IMR-90 (cell line): ENCODE measurements around the gene IKZF3.

ENCODE experiments used
- POLR2A ChIP-seq: IDR thresholded peaks from 2 replicates; pipeline ENCODE4 v1.6.1; 2012; ENCODE audit warnings: mild to moderate bottlenecking, low read depth, low read length
- RAD21 ChIP-seq: IDR thresholded peaks from 2 replicates; pipeline ENCODE4 v1.6.1; 2012; ENCODE audit warnings: low read length, improper control_type of control experiment
- RFX5 ChIP-seq: IDR thresholded peaks from 2 replicates; pipeline ENCODE4 v1.8.0; 2012; ENCODE audit warnings: low read depth, mild to moderate bottlenecking, low read length, moderate library complexity
- TF ChIP-seq, protein P1 (sequence below): conservative IDR thresholded peaks from 2 replicates; pipeline ENCODE4 v1.5.1; 2012; ENCODE audit warnings: mild to moderate bottlenecking, low read depth, low read length, improper control_type of control experiment
- TF ChIP-seq, protein P2 (sequence below): fragments of 150-350 bp; IDR thresholded peaks from 2 replicates; pipeline ENCODE4 v1.6.1; 2016; ENCODE audit warnings: low read depth, mild to moderate bottlenecking, low read length, moderate library complexity, borderline replicate concordance

DNA sequence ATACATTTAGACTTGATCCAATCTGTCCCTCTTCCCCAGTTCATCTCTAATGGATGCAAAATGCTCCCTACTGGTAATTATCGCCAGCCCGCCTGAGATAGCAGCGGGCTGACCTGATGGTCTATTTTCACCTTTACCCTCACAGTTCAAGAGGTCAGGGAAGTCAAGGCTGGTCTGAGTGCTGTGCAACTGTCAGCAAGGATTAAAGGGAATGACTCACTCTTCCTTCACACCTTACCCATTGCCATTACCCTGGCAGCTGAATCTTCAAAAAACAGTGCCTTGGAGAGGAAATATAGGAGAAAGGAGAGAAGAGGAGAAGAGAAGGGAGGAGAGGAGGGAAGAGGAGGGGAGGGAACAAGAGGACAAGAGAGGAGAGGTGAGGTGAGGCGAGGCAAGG, 90.1 kb downstream of the IKZF3 start:
- TF ChIP-seq, protein P1, sequence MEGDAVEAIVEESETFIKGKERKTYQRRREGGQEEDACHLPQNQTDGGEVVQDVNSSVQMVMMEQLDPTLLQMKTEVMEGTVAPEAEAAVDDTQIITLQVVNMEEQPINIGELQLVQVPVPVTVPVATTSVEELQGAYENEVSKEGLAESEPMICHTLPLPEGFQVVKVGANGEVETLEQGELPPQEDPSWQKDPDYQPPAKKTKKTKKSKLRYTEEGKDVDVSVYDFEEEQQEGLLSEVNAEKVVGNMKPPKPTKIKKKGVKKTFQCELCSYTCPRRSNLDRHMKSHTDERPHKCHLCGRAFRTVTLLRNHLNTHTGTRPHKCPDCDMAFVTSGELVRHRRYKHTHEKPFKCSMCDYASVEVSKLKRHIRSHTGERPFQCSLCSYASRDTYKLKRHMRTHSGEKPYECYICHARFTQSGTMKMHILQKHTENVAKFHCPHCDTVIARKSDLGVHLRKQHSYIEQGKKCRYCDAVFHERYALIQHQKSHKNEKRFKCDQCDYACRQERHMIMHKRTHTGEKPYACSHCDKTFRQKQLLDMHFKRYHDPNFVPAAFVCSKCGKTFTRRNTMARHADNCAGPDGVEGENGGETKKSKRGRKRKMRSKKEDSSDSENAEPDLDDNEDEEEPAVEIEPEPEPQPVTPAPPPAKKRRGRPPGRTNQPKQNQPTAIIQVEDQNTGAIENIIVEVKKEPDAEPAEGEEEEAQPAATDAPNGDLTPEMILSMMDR: no peak
- TF ChIP-seq, protein P2, sequence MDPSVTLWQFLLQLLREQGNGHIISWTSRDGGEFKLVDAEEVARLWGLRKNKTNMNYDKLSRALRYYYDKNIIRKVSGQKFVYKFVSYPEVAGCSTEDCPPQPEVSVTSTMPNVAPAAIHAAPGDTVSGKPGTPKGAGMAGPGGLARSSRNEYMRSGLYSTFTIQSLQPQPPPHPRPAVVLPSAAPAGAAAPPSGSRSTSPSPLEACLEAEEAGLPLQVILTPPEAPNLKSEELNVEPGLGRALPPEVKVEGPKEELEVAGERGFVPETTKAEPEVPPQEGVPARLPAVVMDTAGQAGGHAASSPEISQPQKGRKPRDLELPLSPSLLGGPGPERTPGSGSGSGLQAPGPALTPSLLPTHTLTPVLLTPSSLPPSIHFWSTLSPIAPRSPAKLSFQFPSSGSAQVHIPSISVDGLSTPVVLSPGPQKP: no peak
- TF ChIP-seq RAD21 (no peak), RFX5 (no peak), POLR2A (no peak)
